ENCODE results near the gene DMD. TPM values are rescaled to one million over a fixed set of nuclear protein-coding genes. Genes with fewer than 3 reads are reported as not detected.

DMD gene
- total RNA-seq, 1 experiment from 2014 or later, result 25.3 TPM

GRCh38 chrX:33149580-33149979 is 61.8 kb downstream of the DMD start:
- Histone ChIP-seq H3K4me2 (no peak overlapping the region), H4K20me1 (ENCODE audit: insufficient read depth) (no peaks in the 10 kb centered on the region), H2AFZ (no peak overlapping the region), H3K4me1 (replicated peaks; ENCODE audit: insufficient read depth) (no peaks in the 10 kb centered on the region), H3K79me2 (ENCODE audit: low read depth) (no peaks in the 10 kb centered on the region), H3F3A (ENCODE audit: insufficient read depth, low read depth) (no peaks in the 10 kb centered on the region), H3K36me3 (ENCODE audit: low read depth) (no peaks in the 10 kb centered on the region), H3K27ac (no peak overlapping the region), H3K9me3 (ENCODE audit: insufficient read depth, low read depth) (no peaks in the 10 kb centered on the region), H3K9me2 (ENCODE audit: insufficient read depth) (no peaks in the 10 kb centered on the region), H3K27me3 (ENCODE audit: insufficient read depth, low read depth) (no peaks in the 10 kb centered on the region), H3K4me3 (no peak overlapping the region)
- intact Hi-C loops (cut with micrococcal nuclease; ENCODE audit: unreplicated experiment), result no loop called here
- BruUV-seq (replicated peaks), result no TSS peak
- POLR2A ChIA-PET (ENCODE audit: unreplicated experiment), result no interaction called here
- no peak for TF ChIP-seq EZH2 (IDR thresholded peaks at IDR 0.05; ENCODE audit: low read depth)
- TF ChIP-seq CTCF (conservative IDR thresholded peaks at IDR 0.05), result no peak
- DNase-seq, result no peak
- CTCF ChIA-PET, result no interaction called here

GRCh38 chrX:33149085-33149484 is 62.3 kb downstream of the DMD start:
- H2AFZ ChIP-seq, result no peak overlapping the region
- H3K79me2 ChIP-seq (ENCODE audit: low read depth), result no peaks in the 10 kb centered on the region
- DNase-seq, result no peak
- intact Hi-C loops (cut with micrococcal nuclease; ENCODE audit: unreplicated experiment), result no loop called here
- CTCF ChIA-PET, result no interaction called here
- H3K4me3 ChIP-seq, result no peak overlapping the region
- no peak overlapping the region for H3K27ac ChIP-seq
- no peaks in the 10 kb centered on the region for H3K36me3 ChIP-seq (ENCODE audit: low read depth)
- H3F3A ChIP-seq (ENCODE audit: insufficient read depth, low read depth), result no peaks in the 10 kb centered on the region
- TF ChIP-seq EZH2 (IDR thresholded peaks at IDR 0.05; ENCODE audit: low read depth), result no peak
- TF ChIP-seq CTCF (conservative IDR thresholded peaks at IDR 0.05), result no peak
- no peaks in the 10 kb centered on the region for H4K20me1 ChIP-seq (ENCODE audit: insufficient read depth)
- H3K4me2 ChIP-seq, result no peak overlapping the region
- no peaks in the 10 kb centered on the region for H3K9me2 ChIP-seq (ENCODE audit: insufficient read depth)
- H3K9me3 ChIP-seq (ENCODE audit: insufficient read depth, low read depth), result no peaks in the 10 kb centered on the region
- no TSS peak for BruUV-seq (replicated peaks)
- no peaks in the 10 kb centered on the region for H3K4me1 ChIP-seq (replicated peaks; ENCODE audit: insufficient read depth)
- POLR2A ChIA-PET (ENCODE audit: unreplicated experiment), result no interaction called here
- H3K27me3 ChIP-seq (ENCODE audit: insufficient read depth, low read depth), result no peaks in the 10 kb centered on the region

- POLR2A ChIA-PET (ENCODE audit: unreplicated experiment), result no interaction called here
- H3K4me2 ChIP-seq, result no peak overlapping the region
- intact Hi-C loops (cut with micrococcal nuclease; ENCODE audit: unreplicated experiment), result no loop called here
- no peaks in the 10 kb centered on the region for H3K27me3 ChIP-seq (ENCODE audit: insufficient read depth, low read depth)
- no peak for TF ChIP-seq CTCF (conservative IDR thresholded peaks at IDR 0.05)
- no peak for TF ChIP-seq EZH2 (IDR thresholded peaks at IDR 0.05; ENCODE audit: low read depth)
- H2AFZ ChIP-seq, result no peak overlapping the region
- DNase-seq, result no peak
- no peak overlapping the region for H3K4me3 ChIP-seq
- no peaks in the 10 kb centered on the region for H3K4me1 ChIP-seq (replicated peaks; ENCODE audit: insufficient read depth)
- no peaks in the 10 kb centered on the region for H3K79me2 ChIP-seq (ENCODE audit: low read depth)
- H3K36me3 ChIP-seq (ENCODE audit: low read depth), result no peaks in the 10 kb centered on the region
- BruUV-seq (replicated peaks), result no TSS peak
- no peaks in the 10 kb centered on the region for H3K9me3 ChIP-seq (ENCODE audit: insufficient read depth, low read depth)
- H3K27ac ChIP-seq, result no peak overlapping the region
- H3F3A ChIP-seq (ENCODE audit: insufficient read depth, low read depth), result no peaks in the 10 kb centered on the region
- H4K20me1 ChIP-seq (ENCODE audit: insufficient read depth), result no peaks in the 10 kb centered on the region
- H3K9me2 ChIP-seq (ENCODE audit: insufficient read depth), result no peaks in the 10 kb centered on the region
- CTCF ChIA-PET, result no interaction called here
Measured at GRCh38 chrX:33142331-33142730, 69.0 kb downstream of the DMD start.
